Fibroblast of peridontal ligament (primary cell): ENCODE results near the gene BBLN.
"Not testable (repeated sequence)": the region's sequence is repeated elsewhere in the genome, so short reads cannot be mapped to it uniquely, and the experiment has no call there.

Experiments
- DNase-seq: peaks from one replicate; pipeline ENCODE4 v3.0.0-alpha.2; 2010; ENCODE audit errors: extremely low read depth

BBLN gene, protein sequence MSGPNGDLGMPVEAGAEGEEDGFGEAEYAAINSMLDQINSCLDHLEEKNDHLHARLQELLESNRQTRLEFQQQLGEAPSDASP

DNA sequence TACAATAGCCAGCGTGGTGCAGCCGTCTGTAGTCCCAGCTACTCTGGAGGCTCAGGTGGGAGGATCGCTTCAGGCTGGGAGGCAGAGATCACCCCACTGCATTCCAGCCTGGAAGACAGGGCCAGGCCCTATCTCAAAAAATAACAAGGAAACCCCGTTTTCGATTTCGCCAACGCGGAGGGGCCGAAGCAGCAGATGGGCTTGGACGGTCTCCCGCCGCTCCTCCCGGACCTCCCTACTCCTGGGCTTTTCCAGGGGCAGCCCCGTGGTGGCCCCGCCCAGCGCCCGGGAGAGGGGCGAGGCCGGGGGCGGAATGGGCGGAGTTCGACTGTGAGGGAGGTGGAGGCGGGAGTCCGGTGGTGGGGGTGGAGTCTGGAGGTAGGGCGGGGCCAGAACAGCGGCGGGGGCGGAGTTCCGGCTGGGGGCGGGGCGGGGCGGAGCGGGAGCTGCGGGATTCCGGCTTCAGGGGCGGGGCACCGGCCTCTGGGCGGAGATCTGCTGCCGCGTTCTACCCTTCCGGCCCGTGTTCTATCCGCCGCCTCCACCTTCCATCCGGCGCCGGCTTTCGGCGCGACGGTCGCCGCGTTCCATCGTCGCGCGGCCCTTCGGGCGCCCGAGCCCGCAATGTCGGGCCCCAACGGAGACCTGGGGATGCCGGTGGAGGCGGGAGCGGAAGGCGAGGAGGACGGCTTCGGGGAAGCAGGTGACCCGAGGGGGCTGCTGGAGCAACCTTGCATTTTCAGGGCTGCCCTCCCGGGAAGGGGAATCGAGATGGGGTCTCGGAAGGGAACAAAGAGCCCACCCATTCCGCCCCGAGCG, at the start of gene BBLN:
BBLN (plus strand) TSS at position 482 of the 819 bp plus-strand sequence; CDS start at position 625, 143 bp downstream.
- DNase-seq, result peak; percentile 86

DNA sequence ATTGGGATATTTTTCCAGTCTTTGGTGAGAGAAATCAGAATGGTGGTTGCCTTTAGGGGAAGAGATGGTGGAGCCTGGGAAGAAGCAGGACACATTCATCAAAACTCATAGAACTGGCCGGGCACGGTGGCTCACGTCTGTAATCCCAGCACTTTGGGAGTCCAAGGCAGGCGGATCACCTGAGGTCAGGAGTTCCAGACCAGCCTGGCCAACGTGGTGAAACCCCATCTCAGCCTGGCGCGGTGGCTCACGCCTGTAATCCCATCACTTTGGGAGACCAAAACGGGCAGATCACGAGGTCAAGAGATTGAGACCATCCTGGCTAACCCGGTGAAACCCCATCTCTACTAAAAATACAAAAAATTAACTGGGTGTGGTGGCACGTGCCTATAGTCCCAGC, 48.3 kb upstream of the BBLN start:
- DNase-seq, result not testable (repeated sequence)

DNA sequence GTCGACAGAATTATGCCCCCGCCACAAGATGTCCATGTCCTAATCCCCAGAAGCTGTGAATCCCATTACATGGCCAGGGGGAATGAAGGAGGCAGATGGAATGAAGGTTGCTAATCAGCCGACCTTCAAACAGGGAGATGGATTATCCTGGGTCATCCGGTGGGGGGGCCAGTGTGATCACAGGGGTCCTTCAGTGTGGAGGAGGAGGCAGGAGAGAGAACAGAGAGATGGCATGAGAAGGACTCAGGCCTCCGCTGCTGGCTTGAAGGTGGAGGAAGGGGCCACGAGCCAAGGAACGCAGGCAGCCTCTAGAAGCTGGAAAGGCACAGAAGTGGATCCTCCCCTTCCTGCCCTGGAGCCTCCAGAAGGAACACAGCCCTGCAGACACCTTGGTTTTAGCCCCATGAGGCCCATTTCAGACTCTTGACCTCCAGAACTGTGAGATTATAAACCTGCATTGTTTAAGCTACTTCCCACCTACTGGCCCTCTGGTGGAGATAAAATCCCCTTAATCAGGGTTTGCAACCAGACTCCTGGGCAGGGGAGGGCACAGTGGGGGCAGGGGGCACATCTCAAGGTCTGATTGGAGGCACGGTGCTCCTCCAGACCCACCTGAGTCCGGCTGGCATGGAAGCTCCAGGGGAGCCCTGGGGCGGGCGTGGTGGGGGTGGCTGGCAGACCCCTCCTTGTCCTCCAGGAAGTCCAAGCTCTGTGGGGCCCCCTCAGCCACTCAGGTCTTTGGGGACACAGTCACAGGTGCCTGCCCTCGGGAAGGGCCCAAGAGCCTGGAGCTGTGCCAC, 46.3 kb upstream of the BBLN start:
- no peak for DNase-seq

DNA sequence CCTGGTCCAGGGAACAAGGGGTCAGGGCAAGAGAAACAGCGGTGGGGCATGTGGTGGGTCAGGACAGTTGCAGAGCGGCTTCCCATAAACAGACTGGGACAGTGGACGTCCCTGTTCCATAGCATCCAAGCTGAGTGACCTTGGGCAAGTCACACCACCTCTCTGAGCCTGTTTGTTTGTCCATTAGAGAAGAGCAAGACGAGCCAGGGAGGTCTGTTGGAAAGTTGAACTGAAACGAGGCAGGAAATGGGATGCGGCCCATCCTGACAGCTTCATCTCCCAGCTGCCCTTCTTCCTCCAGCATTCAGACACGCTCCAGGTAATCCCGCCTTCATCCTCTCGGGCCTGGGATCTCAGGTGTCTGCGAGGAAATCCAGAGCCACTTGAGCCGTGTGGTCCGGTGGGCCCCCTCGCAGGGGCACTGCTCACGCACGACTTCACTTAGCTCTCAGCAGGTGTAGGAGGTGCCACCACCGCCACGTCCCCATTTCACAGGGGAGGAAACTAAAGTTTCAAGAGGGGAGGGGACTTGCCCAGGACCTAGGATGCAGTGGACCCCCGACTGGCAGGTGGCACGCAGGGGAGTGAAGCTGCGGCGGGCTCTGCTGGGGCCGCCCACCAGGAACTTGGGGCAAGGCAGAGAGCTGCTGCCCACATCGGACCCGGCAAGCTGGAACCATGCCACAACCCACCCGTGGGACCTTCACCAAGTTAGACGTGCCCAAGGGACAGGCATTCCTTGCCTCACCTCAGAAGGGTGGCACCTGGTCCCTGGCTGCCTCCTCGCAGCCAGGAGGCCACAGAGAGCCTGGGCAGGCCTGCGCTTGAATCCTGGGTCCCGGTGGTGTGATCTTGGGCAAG, 45.5 kb upstream of the BBLN start:
- no peak for DNase-seq

DNA sequence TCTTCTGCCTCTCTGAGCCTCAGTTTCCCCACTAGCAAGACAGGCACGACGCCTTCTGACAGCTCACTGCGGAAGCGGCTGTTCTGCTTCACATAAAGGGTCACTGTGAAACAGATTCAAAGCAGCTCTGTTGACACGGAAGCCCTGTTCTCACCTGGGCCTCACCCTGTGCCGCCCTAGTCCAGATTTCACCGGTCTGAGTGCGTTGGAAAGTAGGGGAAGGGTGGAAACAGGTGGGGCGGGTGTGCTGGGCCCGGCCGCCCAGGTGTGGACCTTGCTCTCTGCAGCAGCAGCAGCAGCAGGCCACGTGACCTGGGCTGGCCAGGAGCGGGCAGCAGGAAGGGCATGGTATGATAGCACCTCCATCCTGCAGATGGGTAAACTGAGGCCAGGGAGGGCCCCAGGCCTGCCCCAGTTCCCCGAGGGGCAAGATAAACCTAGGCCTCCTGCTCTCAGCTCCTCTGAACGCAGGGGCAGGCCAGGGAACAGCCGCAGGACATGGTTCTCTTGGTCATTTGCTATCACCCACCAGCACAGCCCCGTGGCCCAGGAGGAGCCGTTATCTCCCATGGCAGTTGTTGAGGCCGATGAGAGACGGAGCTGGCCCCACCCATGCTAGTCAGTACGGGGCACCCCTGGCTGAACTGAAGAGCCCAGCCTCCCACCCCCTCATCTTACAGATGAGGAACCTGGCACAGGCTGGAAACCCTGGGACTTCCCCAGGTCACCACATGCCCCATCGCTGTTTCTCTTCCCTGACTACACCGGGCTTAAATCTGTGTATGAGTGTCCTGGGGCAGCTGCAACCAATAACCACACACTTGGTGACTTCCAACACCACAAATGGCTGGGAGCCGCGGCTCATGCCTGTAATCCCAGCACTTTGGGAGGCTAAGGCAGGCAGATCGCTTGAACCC, 44.6 kb upstream of the BBLN start:
- DNase-seq, result no peak

DNA sequence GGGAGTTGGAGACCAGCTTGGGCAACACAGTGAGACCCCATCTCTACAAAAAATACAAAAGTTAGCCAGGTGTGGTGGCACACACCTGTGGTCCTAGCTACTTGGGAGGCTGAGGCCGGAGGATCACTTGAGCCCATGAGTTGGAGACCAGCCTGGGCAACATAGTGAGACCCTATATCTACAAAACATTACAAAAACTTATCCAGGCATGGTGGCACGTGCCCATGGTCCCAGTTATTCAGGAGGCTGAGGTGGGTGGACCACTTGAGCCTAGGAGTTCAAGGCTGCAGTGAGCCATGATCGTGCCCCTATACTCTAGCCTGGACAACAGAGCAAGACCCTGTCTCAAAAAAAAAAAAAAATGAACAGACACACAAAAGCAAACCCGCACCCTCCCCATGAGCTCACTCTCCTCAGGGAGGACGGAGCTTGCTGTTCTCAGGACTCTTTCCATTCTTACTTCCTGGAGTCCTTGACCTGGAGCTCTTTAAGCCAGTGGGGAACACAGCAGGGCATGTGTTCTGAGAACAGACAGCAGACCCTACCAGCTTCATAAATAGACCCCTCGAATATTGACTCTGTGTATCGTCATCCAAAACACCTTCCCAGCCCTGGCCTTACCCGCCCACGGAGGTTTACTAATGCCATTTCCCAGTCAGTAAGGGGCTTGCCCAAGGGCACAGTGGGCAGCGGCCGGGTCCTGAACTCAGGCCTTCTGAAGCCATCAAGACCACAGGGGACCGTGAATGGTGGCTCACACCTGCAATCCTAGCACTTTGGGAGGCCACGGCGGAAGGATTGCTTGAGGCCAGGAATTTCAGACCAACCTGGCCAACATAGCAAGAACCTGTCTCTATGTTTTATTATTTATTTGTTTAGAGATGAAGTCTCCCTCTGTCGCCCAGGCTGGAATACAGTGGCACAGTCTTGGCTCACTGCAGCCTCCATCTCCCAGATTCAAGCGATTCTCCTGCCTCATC, 43.7 kb upstream of the BBLN start:
- DNase-seq, result no peak

DNA sequence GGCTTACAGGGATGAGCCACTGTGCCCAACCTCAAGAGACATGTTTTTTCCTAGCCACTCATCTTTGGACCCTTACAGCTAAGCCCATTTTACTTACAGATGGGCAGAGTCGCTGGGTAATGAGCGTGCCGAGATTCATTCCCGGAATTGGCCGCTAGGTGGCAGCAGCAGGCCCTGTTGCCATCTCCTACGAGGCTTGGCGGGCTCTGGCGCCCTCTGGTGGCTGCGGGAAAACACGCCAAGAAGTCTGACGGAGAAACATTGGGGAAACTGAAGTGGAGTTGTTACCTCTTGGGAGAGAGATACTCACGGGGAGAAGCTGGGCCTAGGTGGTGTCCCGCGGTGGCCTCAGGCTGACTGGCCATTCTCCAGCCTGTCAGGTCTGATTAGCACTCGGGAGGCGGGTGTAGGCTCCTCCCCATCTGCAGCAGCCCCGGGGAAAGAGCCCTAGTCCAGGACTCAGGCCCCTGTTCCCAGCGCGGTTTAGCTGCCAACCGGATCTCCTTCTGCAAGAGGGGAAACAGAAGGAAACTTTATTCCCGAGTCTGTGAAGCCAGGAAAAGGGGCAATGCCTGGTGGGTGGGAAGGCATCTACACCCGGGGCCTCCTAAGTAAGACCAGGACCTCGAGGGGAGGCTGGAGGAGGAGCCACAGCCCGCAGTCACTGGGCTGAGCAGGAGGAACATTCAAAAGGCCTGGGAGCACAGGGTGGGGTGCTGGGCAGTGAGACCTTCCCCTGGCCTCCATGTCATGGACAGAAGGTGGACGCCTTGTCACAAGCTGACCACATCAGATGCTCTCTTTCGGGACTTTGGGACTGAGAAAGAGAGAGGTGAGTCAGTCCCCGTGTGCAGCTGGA, 42.2 kb upstream of the BBLN start:
- peak; percentile 87 for DNase-seq

DNA sequence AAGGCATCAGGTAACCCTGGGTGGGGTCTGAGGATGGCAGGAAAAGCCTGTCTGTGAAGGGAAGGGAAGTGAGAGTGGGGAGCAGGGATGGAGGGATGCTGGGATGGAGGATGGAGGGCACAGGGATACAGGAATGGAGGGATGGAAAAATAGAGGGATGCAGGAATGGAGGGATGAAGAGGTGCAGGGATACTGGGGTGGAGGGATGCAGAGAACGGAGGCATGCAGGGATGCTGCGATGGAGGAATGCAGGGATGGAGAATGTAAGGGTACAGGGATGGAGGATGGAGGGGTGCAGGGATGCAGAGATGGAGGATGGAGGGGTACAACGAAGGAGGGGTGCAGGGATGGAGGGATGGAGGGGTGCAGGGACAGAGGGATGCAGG, 41.6 kb upstream of the BBLN start:
- DNase-seq, result no peak

DNA sequence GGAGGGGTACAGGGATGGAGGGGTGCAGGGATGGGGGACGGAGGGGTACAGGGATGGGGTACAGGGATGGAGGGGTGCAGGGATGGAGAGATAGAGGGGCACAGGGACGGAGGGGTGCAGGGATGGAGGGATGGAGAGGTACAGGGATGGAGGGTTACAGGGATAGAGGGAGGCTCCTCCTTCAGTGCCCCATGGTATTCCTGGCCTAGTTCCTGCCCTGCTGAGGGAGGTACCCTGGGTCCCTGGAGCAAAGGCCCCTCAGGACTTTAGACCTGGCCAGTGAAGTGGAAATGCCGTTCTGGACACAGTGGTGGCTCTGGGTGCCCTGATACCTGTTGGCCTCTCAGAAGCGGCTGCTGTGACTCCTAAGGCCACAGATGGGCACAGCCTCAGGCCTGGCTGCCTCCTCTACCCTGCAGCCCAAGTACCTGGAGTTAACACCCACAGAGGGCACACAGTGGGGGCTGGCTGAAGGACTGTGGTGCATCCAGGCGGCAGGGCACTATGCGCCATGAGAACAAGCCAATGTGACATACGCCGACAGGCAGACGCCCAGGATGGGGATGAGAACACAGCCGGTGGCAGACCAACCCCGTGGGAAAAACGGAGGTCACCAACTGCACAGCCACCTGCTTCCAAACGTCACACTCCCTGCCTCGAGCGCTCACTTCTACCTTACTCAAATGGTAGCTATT, 40.9 kb upstream of the BBLN start:
- DNase-seq, result no peak

DNA sequence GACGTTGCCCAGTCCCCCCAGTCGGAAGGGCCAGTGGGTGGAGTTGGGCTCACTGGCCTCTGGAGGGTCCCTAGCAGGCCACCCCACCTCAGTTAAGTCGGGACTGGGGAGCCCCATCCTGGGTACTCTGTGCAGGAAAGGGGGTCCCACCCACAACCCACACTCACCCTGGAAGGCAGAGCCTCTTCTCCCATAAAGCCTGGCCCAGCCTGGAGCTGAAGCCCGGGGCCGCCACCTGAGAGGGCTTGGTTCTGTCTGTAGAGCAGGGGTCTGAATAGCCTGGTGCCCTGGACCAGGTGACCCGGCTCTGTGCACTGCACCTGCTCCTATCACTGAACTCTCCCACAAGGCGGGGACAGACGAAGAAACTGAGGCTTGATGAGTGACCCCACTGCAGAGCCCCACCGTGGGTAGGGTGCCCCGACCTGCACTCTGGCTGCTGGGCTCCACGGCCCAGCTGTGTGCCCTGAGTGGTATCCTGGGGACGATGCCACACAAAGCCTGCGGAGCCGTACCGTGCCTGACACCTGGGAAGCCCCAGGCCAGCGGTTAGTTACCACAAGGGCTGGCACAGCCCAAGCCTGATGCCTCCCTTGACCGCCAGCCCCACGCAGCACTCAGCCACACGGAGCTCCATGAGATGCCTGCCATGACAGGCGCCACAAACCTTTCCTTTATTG, 39.9 kb upstream of the BBLN start:
- DNase-seq, result no peak

DNA sequence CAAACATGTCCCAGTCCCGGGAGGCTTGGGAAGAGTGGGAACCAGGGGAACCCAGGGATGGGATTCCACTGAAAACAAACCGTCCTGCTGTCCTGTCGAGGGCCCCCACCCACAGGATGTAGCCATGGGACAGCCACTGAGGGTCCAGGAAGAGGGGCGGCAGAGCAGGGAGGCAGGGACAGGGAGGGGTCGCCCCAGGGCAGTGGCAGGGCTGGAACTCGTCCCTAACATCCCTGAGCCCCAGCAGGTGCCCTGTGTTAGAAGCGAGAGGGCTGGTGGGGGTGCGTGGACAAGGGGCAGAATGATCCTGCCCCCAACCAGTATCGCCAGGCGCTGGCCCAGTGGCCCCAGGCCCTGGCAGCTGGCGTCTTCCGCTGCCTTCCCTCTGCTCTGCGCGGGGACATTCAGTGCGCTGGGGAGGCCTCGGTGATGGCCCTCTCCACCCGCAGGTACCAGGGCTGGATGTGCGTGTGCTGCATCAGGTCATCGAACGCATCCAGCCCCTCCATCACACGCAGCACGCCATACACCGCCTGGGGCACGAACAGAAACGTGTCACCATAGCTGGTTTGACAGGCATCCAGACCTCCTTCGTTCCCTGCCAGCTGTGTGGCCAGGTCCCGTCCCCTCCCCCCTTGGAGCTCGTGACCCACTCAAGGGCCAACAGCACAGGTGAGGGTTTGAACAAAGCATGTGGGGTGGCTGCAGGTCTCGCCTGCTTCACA, 39.2 kb upstream of the BBLN start:
- DNase-seq, result no peak

DNA sequence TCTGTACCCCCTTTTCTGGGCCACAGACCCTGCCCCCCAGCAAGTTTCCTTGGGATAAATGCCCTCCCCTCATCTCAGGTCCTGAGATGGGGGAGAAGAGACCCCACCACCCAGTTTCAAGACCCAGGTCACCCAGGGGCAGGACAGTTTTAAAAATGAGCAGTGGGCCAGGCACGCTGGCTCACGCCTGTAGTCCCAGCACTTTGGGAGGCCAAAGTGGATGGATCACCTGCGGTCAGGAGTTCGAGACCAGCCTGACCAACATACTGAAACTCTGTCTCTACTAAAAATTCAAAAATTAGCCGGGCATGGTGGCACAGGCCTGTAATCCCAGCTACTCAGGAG, 38.6 kb upstream of the BBLN start:
- no peak for DNase-seq

DNA sequence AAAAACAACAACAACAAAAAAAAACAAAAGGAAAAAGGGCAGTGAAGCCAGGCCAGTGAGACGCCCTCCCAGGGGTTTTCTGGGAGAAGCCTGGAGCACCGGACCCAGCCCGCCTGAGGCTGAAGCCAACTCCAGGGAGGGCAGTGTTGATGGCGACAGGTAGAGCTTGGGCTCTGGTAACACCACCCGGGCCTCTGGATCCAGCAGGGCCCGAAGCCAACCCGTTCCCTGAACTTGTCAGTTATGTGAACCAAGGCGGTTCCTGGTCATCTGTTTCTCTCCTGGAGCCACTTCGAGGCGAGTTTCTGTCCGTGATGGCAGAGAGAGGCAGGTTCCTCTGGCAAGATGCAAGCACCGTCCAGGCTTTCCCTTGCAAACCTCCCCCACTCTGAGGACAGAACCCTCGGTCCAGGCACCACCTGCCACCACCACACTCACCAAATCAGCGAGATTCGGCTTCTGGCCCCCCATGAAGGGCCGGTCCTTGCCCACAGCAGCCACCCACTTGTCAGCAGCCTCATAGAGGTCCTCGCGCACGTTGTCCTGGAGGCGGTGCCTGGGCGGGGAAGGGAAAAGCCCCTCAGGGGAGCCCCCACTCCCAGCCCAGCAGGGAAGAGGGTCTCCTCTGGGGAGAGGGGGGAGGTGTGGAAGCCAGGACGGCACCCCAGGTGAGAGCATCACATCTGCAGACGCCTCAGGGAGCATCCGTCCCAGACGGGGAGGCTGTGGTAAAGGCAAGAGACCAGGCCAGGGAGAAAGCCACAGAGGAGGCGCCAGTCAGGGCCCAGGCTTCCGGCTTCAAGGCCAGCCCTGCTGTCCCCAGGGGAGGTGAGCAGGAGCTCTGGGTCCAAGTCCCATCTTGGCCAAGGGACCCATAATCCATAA, 37.9 kb upstream of the BBLN start:
- no peak for DNase-seq

DNA sequence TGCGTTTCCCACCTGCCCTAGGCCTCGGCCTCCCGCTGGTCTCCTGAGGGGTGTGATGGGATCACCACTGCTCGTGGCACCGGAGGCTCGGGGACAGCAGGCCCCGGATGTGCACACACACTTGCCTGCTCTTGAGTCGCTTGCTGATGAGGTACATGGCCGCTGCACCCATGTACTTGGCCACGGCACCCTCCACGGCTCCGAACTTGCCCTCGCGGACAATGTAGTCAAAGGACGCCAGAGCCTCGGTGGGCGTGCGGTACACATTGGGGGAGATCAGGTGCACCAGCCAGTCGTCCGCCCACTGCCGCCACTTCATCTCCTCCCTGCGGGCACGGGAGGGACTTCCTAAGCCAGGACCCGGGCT, 37.3 kb upstream of the BBLN start:
- no peak for DNase-seq

DNA sequence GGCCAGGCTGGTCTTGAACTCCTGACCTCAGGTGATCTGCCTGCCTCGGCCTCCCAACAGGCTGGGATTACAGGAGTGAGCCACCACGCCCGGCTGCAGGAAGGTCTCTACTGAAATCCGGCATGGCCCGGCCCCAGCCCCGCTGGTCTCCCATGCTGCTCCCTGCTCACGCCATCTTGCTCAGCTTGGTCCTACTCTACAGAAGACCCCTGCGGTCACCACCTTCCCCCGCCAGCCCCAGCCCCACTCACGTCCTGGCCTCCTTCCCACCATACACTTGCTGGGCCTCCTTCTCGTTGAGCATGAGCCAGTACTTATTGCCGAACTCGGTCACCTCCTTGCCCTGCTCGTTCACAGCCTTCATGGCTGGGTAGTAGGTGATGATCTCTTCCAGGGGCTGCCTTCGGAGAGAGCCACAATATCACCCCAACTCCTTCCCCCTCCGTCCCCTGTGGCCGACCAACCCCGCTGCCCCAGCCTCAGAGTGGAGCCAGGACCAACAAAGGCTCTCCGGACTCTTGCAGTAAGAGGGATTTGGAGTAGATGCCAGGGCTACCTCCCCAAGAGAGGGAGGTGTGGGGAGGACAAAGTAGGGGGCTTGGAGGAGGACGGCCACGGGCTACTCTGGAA, 36.5 kb upstream of the BBLN start:
- no peak for DNase-seq

DNA sequence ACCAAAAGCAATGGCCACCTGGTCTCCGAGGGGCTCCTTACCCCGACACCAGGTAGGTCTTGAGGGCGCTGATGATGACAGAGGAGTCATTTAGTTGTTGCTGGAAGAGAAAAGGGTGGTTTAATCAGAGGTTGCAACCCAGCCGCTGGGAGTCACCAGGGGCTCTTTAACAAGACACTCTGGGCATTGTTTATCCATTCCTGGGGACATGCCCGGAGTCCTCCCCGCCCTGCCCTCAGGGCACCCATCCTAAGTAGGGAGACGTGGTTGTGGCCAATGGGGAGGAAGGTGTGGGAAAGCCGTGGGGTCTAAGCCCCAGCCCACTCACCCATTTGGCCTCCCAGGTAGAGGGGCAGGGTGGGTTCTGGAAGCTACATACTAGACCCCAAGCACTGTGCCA, 35.6 kb upstream of the BBLN start:
- no peak for DNase-seq
